HepG2 (cell line): ENCODE data around the gene GOLGB1. TPM values are rescaled to one million over a fixed set of nuclear protein-coding genes. Genes with fewer than 3 reads are reported as not detected.
A peak's percentile ranks its signal among the peaks of the same experiment; 100 is the strongest.

Experiments used
- CEBPB ChIP-seq: IDR thresholded peaks from 2 replicates; pipeline ENCODE4 v1.6.1; 2011; ENCODE audit warnings: low read depth, low read length, improper control_type of control experiment, borderline replicate concordance
- MBD4 ChIP-seq: IDR thresholded peaks from 2 replicates; pipeline ENCODE4 v1.6.1; 2012; ENCODE audit warnings: low read length, inconsistent platforms, borderline replicate concordance
- NR2F2 ChIP-seq: IDR thresholded peaks from 2 replicates; pipeline ENCODE4 v1.6.1; 2012; ENCODE audit warnings: low read depth, inconsistent platforms, borderline replicate concordance
- SKI ChIP-seq: fragments of 450-650 bp; IDR thresholded peaks from one replicate; pipeline ENCODE4 v1.6.1; 2018; ENCODE audit warnings: mild to moderate bottlenecking; ENCODE audit not compliant: partially characterized antibody
- ZBTB7B ChIP-seq: sonication (generic); formaldehyde crosslinking; IDR thresholded peaks from 2 replicates; pipeline ENCODE4 v1.4.0; 2020; ENCODE audit warnings: missing genetic modification reagents
- ZMYM3 ChIP-seq: sonication (generic); formaldehyde crosslinking; IDR thresholded peaks from 2 replicates; pipeline ENCODE4 v1.5.1; 2020; ENCODE audit warnings: mild to moderate bottlenecking, missing genetic modification reagents
- ZNF20 ChIP-seq: sonication (generic); formaldehyde crosslinking; IDR thresholded peaks from 2 replicates; pipeline ENCODE4 v1.4.0; 2020; ENCODE audit warnings: mild to moderate bottlenecking, moderate library complexity, missing genetic modification reagents
- ZNF207 ChIP-seq: fragments of 450-650 bp; IDR thresholded peaks from 2 replicates; pipeline ENCODE4 v1.6.1; 2016; ENCODE audit warnings: antibody characterized with exemption, borderline replicate concordance
- ZNF543 ChIP-seq: sonication (generic); formaldehyde crosslinking; IDR thresholded peaks from 2 replicates; pipeline ENCODE4 v1.4.0; 2020; ENCODE audit warnings: mild to moderate bottlenecking, missing genetic modification reagents
- polyA plus RNA-seq, 8 experiments: library from polyadenylated mRNA; depleted of rRNA in 3 of 8; stranded (reverse) in 7 of 8; unstranded in 1 of 8; fragments of >200 nt; fragmentation: Illumina TruSeq in 4 of 8; extraction: Trizol in 4 of 8; gene quantifications; 2 replicates each; pipeline versions ENCODE4 v1.2.1 to v1.2.3, GENCODE V29; 2011 to 2016; ENCODE audit warnings: low read depth in 4 of 8, missing spikeins in 1 of 8, mixed read lengths in 1 of 8; ENCODE audit not compliant: insufficient read depth in 1 of 8
- total RNA-seq, 5 experiments: library from RNA; depleted of rRNA; stranded (reverse); fragments of >200 nt; fragmentation: Illumina TruSeq; extraction: Trizol; gene quantifications; 2 replicates each; pipeline ENCODE4 v1.2.3, GENCODE V29; 2016; ENCODE audit warnings: low read depth in 1 of 5
- TF ChIP-seq, protein P1 (sequence below): sonication (generic); formaldehyde crosslinking; IDR thresholded peaks from 2 replicates; pipeline ENCODE4 v1.9.0; 2022; ENCODE audit warnings: low read depth, missing genetic modification reagents
- TF ChIP-seq, protein P2 (sequence below): sonication (generic); formaldehyde crosslinking; IDR thresholded peaks from 2 replicates; pipeline ENCODE4 v1.8.1; 2023; ENCODE audit warnings: mild to moderate bottlenecking, missing genetic modification reagents
- TF ChIP-seq, protein P3 (sequence below): IDR thresholded peaks from 2 replicates; pipeline ENCODE4 v1.6.1; 2016; ENCODE audit warnings: mild to moderate bottlenecking
- TF ChIP-seq, protein P4 (sequence below): IDR thresholded peaks from 2 replicates; pipeline ENCODE4 v1.6.1; 2016; ENCODE audit warnings: low read depth, missing genetic modification reagents, missing compliant biosample characterization
- TF ChIP-seq, protein P5 (sequence below): sonication (generic); formaldehyde crosslinking; IDR thresholded peaks from 2 replicates; pipeline ENCODE4 v1.4.0; 2020; ENCODE audit warnings: missing genetic modification reagents

The GOLGB1 gene
- total and polyA plus RNA-seq, 2 of the 13 experiments (the other 11 are each of a cell fraction or from before 2014, with no cell fraction given) = 13.1 to 39.5 TPM

DNA sequence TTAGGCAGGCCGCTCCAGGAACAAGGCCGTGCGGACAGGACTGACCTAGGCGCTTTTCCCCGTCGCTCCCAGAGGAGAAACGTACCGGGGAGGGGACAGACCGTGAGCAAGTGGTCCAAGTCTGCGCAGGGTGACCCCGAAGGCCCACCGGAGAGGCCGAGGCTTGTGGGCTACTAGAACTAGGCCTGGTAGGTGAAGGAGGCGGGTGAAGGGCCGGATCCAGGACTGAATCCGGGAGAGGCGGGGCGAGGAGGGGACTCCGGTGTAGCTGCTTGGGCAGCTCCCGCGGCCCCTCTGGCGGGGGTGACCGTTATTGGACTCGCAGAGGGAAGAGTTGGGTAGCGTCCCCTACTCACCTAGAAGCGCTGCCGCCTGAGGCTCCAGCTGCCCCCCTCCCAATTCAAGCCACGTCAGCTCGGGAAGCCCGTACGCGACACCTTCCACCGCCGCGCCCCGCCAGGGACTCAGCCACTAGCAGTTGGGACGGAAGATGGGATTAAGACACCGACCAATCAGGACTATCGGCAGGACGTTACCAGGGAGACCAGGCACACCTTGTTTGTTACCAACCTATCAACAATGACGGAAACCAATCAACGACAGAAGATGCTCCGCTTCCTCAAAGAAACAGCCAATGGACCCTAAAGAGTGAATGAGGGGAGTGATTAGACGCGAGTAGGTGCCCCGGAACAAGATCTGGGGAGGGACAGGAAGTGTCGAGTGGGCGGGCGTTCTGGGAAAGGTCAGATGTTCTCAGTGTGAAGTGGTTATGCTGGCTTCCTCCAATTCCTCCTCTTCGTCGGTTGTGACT lies at the start of gene GOLGB1 (continued):
- TF ChIP-seq NR2F2 = no peak
- 0 out of 2 replicates have a peak, but pooled peaks have one; percentile 14 for TF ChIP-seq ZBTB7B (CRISPR knock-in tag)
- TF ChIP-seq, protein P1, sequence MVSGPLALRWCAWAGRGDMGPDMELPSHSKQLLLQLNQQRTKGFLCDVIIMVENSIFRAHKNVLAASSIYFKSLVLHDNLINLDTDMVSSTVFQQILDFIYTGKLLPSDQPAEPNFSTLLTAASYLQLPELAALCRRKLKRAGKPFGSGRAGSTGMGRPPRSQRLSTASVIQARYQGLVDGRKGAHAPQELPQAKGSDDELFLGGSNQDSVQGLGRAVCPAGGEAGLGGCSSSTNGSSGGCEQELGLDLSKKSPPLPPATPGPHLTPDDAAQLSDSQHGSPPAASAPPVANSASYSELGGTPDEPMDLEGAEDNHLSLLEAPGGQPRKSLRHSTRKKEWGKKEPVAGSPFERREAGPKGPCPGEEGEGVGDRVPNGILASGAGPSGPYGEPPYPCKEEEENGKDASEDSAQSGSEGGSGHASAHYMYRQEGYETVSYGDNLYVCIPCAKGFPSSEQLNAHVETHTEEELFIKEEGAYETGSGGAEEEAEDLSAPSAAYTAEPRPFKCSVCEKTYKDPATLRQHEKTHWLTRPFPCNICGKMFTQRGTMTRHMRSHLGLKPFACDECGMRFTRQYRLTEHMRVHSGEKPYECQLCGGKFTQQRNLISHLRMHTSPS (CRISPR knock-in tag) = no peak
- TF ChIP-seq MBD4 = no peak
- no peak for TF ChIP-seq SKI
- no peak for TF ChIP-seq ZNF543 (CRISPR knock-in tag)
- no peak for TF ChIP-seq ZNF20 (CRISPR knock-in tag)
- TF ChIP-seq, protein P2, sequence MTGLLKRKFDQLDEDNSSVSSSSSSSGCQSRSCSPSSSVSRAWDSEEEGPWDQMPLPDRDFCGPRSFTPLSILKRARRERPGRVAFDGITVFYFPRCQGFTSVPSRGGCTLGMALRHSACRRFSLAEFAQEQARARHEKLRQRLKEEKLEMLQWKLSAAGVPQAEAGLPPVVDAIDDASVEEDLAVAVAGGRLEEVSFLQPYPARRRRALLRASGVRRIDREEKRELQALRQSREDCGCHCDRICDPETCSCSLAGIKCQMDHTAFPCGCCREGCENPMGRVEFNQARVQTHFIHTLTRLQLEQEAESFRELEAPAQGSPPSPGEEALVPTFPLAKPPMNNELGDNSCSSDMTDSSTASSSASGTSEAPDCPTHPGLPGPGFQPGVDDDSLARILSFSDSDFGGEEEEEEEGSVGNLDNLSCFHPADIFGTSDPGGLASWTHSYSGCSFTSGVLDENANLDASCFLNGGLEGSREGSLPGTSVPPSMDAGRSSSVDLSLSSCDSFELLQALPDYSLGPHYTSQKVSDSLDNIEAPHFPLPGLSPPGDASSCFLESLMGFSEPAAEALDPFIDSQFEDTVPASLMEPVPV (CRISPR knock-in tag) = no peak
- TF ChIP-seq, protein P3, sequence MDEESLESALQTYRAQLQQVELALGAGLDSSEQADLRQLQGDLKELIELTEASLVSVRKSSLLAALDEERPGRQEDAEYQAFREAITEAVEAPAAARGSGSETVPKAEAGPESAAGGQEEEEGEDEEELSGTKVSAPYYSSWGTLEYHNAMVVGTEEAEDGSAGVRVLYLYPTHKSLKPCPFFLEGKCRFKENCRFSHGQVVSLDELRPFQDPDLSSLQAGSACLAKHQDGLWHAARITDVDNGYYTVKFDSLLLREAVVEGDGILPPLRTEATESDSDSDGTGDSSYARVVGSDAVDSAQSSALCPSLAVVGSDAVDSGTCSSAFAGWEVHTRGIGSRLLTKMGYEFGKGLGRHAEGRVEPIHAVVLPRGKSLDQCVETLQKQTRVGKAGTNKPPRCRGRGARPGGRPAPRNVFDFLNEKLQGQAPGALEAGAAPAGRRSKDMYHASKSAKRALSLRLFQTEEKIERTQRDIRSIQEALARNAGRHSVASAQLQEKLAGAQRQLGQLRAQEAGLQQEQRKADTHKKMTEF (CRISPR knock-in tag) = peak; percentile 71
- TF ChIP-seq, protein P4, sequence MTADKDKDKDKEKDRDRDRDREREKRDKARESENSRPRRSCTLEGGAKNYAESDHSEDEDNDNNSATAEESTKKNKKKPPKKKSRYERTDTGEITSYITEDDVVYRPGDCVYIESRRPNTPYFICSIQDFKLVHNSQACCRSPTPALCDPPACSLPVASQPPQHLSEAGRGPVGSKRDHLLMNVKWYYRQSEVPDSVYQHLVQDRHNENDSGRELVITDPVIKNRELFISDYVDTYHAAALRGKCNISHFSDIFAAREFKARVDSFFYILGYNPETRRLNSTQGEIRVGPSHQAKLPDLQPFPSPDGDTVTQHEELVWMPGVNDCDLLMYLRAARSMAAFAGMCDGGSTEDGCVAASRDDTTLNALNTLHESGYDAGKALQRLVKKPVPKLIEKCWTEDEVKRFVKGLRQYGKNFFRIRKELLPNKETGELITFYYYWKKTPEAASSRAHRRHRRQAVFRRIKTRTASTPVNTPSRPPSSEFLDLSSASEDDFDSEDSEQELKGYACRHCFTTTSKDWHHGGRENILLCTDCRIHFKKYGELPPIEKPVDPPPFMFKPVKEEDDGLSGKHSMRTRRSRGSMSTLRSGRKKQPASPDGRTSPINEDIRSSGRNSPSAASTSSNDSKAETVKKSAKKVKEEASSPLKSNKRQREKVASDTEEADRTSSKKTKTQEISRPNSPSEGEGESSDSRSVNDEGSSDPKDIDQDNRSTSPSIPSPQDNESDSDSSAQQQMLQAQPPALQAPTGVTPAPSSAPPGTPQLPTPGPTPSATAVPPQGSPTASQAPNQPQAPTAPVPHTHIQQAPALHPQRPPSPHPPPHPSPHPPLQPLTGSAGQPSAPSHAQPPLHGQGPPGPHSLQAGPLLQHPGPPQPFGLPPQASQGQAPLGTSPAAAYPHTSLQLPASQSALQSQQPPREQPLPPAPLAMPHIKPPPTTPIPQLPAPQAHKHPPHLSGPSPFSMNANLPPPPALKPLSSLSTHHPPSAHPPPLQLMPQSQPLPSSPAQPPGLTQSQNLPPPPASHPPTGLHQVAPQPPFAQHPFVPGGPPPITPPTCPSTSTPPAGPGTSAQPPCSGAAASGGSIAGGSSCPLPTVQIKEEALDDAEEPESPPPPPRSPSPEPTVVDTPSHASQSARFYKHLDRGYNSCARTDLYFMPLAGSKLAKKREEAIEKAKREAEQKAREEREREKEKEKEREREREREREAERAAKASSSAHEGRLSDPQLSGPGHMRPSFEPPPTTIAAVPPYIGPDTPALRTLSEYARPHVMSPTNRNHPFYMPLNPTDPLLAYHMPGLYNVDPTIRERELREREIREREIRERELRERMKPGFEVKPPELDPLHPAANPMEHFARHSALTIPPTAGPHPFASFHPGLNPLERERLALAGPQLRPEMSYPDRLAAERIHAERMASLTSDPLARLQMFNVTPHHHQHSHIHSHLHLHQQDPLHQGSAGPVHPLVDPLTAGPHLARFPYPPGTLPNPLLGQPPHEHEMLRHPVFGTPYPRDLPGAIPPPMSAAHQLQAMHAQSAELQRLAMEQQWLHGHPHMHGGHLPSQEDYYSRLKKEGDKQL (CRISPR knock-in tag) = no peak
- TF ChIP-seq, protein P5, sequence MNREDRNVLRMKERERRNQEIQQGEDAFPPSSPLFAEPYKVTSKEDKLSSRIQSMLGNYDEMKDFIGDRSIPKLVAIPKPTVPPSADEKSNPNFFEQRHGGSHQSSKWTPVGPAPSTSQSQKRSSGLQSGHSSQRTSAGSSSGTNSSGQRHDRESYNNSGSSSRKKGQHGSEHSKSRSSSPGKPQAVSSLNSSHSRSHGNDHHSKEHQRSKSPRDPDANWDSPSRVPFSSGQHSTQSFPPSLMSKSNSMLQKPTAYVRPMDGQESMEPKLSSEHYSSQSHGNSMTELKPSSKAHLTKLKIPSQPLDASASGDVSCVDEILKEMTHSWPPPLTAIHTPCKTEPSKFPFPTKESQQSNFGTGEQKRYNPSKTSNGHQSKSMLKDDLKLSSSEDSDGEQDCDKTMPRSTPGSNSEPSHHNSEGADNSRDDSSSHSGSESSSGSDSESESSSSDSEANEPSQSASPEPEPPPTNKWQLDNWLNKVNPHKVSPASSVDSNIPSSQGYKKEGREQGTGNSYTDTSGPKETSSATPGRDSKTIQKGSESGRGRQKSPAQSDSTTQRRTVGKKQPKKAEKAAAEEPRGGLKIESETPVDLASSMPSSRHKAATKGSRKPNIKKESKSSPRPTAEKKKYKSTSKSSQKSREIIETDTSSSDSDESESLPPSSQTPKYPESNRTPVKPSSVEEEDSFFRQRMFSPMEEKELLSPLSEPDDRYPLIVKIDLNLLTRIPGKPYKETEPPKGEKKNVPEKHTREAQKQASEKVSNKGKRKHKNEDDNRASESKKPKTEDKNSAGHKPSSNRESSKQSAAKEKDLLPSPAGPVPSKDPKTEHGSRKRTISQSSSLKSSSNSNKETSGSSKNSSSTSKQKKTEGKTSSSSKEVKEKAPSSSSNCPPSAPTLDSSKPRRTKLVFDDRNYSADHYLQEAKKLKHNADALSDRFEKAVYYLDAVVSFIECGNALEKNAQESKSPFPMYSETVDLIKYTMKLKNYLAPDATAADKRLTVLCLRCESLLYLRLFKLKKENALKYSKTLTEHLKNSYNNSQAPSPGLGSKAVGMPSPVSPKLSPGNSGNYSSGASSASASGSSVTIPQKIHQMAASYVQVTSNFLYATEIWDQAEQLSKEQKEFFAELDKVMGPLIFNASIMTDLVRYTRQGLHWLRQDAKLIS (CRISPR knock-in tag) = 0 out of 2 replicates have a peak, but pooled peaks have one; percentile 40
- TF ChIP-seq ZNF207 = no peak
- no peak for TF ChIP-seq CEBPB
- TF ChIP-seq ZMYM3 (CRISPR knock-in tag) = peak; percentile 34; the same call in 1 of the 2 replicates
